H1 (cell line): ENCODE measurements around the gene DLGAP5. TPM values are rescaled to one million over a fixed set of nuclear protein-coding genes. Genes with fewer than 3 reads are reported as not detected.

Experiments used
- ASH2L ChIP-seq: fragments of 200-600, 300-600 bp; sonication (generic); IDR thresholded peaks from one replicate; pipeline ENCODE4 v1.7.1; 2017; ENCODE audit warnings: low read length
- CHD2 ChIP-seq: IDR thresholded peaks from 2 replicates; pipeline ENCODE4 v1.6.1; 2012; ENCODE audit warnings: low read length, improper control_type of control experiment
- CTBP2 ChIP-seq: IDR thresholded peaks from 2 replicates; pipeline ENCODE4 v1.7.0; 2011; ENCODE audit warnings: borderline replicate concordance, mild to moderate bottlenecking, moderate library complexity, mixed read lengths, low read length; ENCODE audit not compliant: insufficient read depth, insufficient read length
- E2F6 ChIP-seq: IDR thresholded peaks from 2 replicates; pipeline ENCODE4 v1.6.1; 2012; ENCODE audit warnings: inconsistent platforms
- EP300 ChIP-seq, 2 experiments: IDR thresholded peaks; 1 replicate in 1 of 2; 2 replicates in 1 of 2; pipeline ENCODE4 v1.6.1; 2011 to 2012; ENCODE audit warnings: low read depth in 2 of 2, low read length in 2 of 2, mild to moderate bottlenecking in 2 of 2, borderline replicate concordance in 1 of 2, inconsistent platforms in 1 of 2, moderate library complexity in 1 of 2
- FOSL1 ChIP-seq: IDR thresholded peaks from 2 replicates; pipeline ENCODE4 v1.6.1; 2011; ENCODE audit warnings: mild to moderate bottlenecking, low read depth, low read length, moderate library complexity; ENCODE audit not compliant: insufficient read depth
- GABPA ChIP-seq: IDR thresholded peaks from 2 replicates; pipeline ENCODE4 v1.6.1; 2011; ENCODE audit warnings: mild to moderate bottlenecking, low read length, moderate library complexity, borderline replicate concordance; ENCODE audit not compliant: insufficient read depth
- HDAC2 ChIP-seq, 2 experiments: fragments of 300-600 bp in 1 of 2; sonication (generic) in 1 of 2; IDR thresholded peaks; 2 replicates each; pipeline ENCODE4 v1.6.1; 2011 to 2012; ENCODE audit warnings: low read depth in 2 of 2, low read length in 2 of 2, mild to moderate bottlenecking in 2 of 2, moderate library complexity in 2 of 2, borderline replicate concordance in 1 of 2, inconsistent platforms in 1 of 2
- KDM1A ChIP-seq: fragments of 200-600, 300-600 bp; sonication (generic); IDR thresholded peaks from 2 replicates; pipeline ENCODE4 v1.7.1; 2016; ENCODE audit warnings: mild to moderate bottlenecking, low read length, borderline replicate concordance
- KDM4A ChIP-seq: IDR thresholded peaks from one replicate; pipeline ENCODE4 v1.7.1; 2012; ENCODE audit warnings: low read depth, mild to moderate bottlenecking, moderate library complexity, low read length, inconsistent platforms; ENCODE audit not compliant: severe bottlenecking
- MAX ChIP-seq: IDR thresholded peaks from 2 replicates; pipeline ENCODE4 v1.6.1; 2012; ENCODE audit warnings: inconsistent platforms
- NANOG ChIP-seq: IDR thresholded peaks from 2 replicates; pipeline ENCODE4 v1.6.1; 2011; ENCODE audit warnings: low read length, low read depth, mild to moderate bottlenecking, inconsistent platforms; ENCODE audit not compliant: insufficient read depth, poor library complexity, severe bottlenecking
- PHF8 ChIP-seq: fragments of 200-600 bp; sonication (generic); conservative IDR thresholded peaks from 2 replicates; pipeline ENCODE4 v1.7.1; 2012; ENCODE audit warnings: low read depth, mild to moderate bottlenecking, inconsistent platforms, low read length, moderate library complexity
- POLR2A ChIP-seq, 2 experiments: IDR thresholded peaks; 1 replicate in 1 of 2; 2 replicates in 1 of 2; pipeline ENCODE4 v1.6.1; 2011; ENCODE audit warnings: low read depth in 2 of 2, low read length in 2 of 2, mild to moderate bottlenecking in 2 of 2; ENCODE audit errors: control extremely low read depth in 1 of 2
- POLR2AphosphoS5 ChIP-seq: IDR thresholded peaks from 2 replicates; pipeline ENCODE4 v1.6.1; 2011; ENCODE audit warnings: low read depth, low read length
- POU5F1 ChIP-seq: IDR thresholded peaks from 2 replicates; pipeline ENCODE4 v1.6.1; 2011; ENCODE audit warnings: low read depth, mild to moderate bottlenecking, low read length, moderate library complexity
- SIN3A ChIP-seq, 2 experiments: IDR thresholded peaks in 1 of 2; conservative IDR thresholded peaks in 1 of 2; 2 replicates each; pipeline ENCODE4 v1.6.1; 2011 to 2012; ENCODE audit warnings: low read length in 2 of 2, improper control_type of control experiment in 1 of 2, low read depth in 1 of 2, mild to moderate bottlenecking in 1 of 2
- SP1 ChIP-seq: IDR thresholded peaks from 2 replicates; pipeline ENCODE4 v1.6.1; 2011; ENCODE audit warnings: low read depth, low read length
- SP2 ChIP-seq: IDR thresholded peaks from 2 replicates; pipeline ENCODE4 v1.6.1; 2012; ENCODE audit warnings: mild to moderate bottlenecking, low read length, inconsistent platforms
- SUZ12 ChIP-seq: fragments of 200-600 bp; sonication (generic); IDR thresholded peaks from 2 replicates; pipeline ENCODE4 v1.6.1; 2012; ENCODE audit warnings: mild to moderate bottlenecking, inconsistent platforms, low read length, moderate library complexity, mixed read lengths
- TAF7 ChIP-seq: optimal IDR thresholded peaks from 2 replicates; pipeline ENCODE3; 2011; ENCODE audit warnings: low read depth, mild to moderate bottlenecking, inconsistent platforms, low read length, moderate library complexity, borderline replicate concordance
- TCF12 ChIP-seq: IDR thresholded peaks from 2 replicates; pipeline ENCODE4 v1.6.1; 2011; ENCODE audit warnings: low read depth, mild to moderate bottlenecking, low read length
- polyA plus RNA-seq, 7 experiments: library from polyadenylated mRNA; depleted of rRNA in 3 of 7; stranded (reverse) in 5 of 7; unstranded in 2 of 7; fragments of >200 nt in 5 of 7; fragments of 200-250 nt in 2 of 7; gene quantifications; 1 replicate in 5 of 7; 2 replicates in 1 of 7; 4 replicates in 1 of 7; pipeline versions ENCODE4 v1.2.1 to v1.2.3, GENCODE V29; 2011 to 2013; ENCODE audit warnings: missing spikeins in 2 of 7, mixed read lengths in 2 of 7
- total RNA-seq: library from RNA; stranded (reverse); fragmentation: NEBNext Ultra II Directional; extraction: Animal tissue kit (Norgen Biotek cat#: 25700); gene quantifications from 2 replicates; pipeline ENCODE4 v1.2.1, GENCODE V29; 2021

The DLGAP5 gene
- total and polyA plus RNA-seq, 2 of the 8 experiments (the other 6 are each of a cell fraction or from before 2014, with no cell fraction given): 16.9 to 155 TPM

- TF ChIP-seq CTBP2 (no peak), GABPA (peak; percentile 77; the same call in 1 of the 2 replicates), E2F6 (peak; percentile 85), MAX (peak; percentile 40; the same call in 1 of the 2 replicates), POLR2A (IDR thresholded peaks at IDR 0.05; ENCODE audit: control extremely low read depth in 1 of 2, low read depth in 2 of 2, low read length in 2 of 2) (peak; percentile 67 to 89), POU5F1 (no peak), KDM4A (peak; percentile 86), SP2 (peak; percentile 41; the same call in 1 of the 2 replicates), NANOG (no peak), PHF8 (peak; percentile 81), TAF7 (peak; percentile 76), POLR2AphosphoS5 (0 out of 2 replicates have a peak, but pooled peaks have one; percentile 35), SIN3A (conservative IDR thresholded peaks at IDR 0.05 in 1 of 2, IDR thresholded peaks at IDR 0.05 in 1 of 2; ENCODE audit: low read depth in 1 of 2, low read length in 2 of 2) (peak; percentile 74 to 85; a peak in 1 of 4 replicates), SP1 (peak; percentile 91), EP300 (IDR thresholded peaks at IDR 0.05; ENCODE audit: borderline replicate concordance in 1 of 2, low read depth in 2 of 2, low read length in 2 of 2) (no peak), HDAC2 (IDR thresholded peaks at IDR 0.05; ENCODE audit: borderline replicate concordance in 1 of 2, low read depth in 2 of 2, low read length in 2 of 2) (peak in 1 of 2 experiments; percentile 84; a peak in 2 of 4 replicates), ASH2L (peak; percentile 90), FOSL1 (0 out of 2 replicates have a peak, but pooled peaks have one; percentile 37), CHD2 (peak; percentile 67), SUZ12 (no peak), KDM1A (no peak), TCF12 (no peak)
These were observed at the start of gene DLGAP5 (continued) for GRCh38 chr14:55191203-55192053.
